K562 (cell line): ENCODE data around the gene CNTF. TPM values are rescaled to one million over a fixed set of nuclear protein-coding genes. Genes with fewer than 3 reads are reported as not detected.

Experiments
- CBX3 ChIP-seq, 2 experiments: IDR thresholded peaks; 1 replicate in 1 of 2; 2 replicates in 1 of 2; pipeline ENCODE4 v1.6.1; 2012; ENCODE audit warnings: inconsistent platforms in 2 of 2, low read length in 2 of 2, borderline replicate concordance in 1 of 2, control low read depth in 1 of 2
- CEBPB ChIP-seq: fragments of 450-650 bp; IDR thresholded peaks from 2 replicates; pipeline ENCODE4 v1.6.1; 2016; ENCODE audit warnings: missing genetic modification characterization, missing compliant biosample characterization
- CTBP1 ChIP-seq: fragments of 450-650 bp; IDR thresholded peaks from 2 replicates; pipeline ENCODE4 v1.6.1; 2016; ENCODE audit warnings: borderline replicate concordance
- DMBX1 ChIP-seq: fragments of 250-450 bp; sonication (Bioruptor Pico); IDR thresholded peaks from 2 replicates; pipeline ENCODE4 v1.8.0; 2022; ENCODE audit warnings: inconsistent platforms, mild to moderate bottlenecking, moderate library complexity, borderline replicate concordance
- ELF4 ChIP-seq: fragments of 450-650 bp; formaldehyde crosslinking; IDR thresholded peaks from 2 replicates; pipeline ENCODE4 v1.4.0; 2022; ENCODE audit warnings: missing genetic modification characterization
- HLTF ChIP-seq: fragments of 450-650 bp; IDR thresholded peaks from 2 replicates; pipeline ENCODE4 v1.6.1; 2016
- KDM1A ChIP-seq, 2 experiments: fragments of 450-650 bp; IDR thresholded peaks; 2 replicates each; pipeline ENCODE4 v1.6.1; 2016; ENCODE audit warnings: mild to moderate bottlenecking in 2 of 2
- MIER1 ChIP-seq: fragments of 450-650 bp; IDR thresholded peaks from 2 replicates; pipeline ENCODE4 v1.6.1; 2016; ENCODE audit warnings: antibody characterized with exemption, mild to moderate bottlenecking, low read depth
- NEUROD1 ChIP-seq: fragments of 150-350 bp; IDR thresholded peaks from 2 replicates; pipeline ENCODE4 v1.6.1; 2014; ENCODE audit warnings: borderline replicate concordance, low read length, low read depth; ENCODE audit not compliant: partially characterized antibody
- NFIX ChIP-seq: fragments of 250-450 bp; sonication (Bioruptor Pico); IDR thresholded peaks from 2 replicates; pipeline ENCODE4 v1.4.0; 2020; ENCODE audit warnings: low read depth, mild to moderate bottlenecking, moderate library complexity
- NONO ChIP-seq, 2 experiments: fragments of 200-400 bp in 1 of 2; fragments of 450-650 bp in 1 of 2; formaldehyde crosslinking in 1 of 2; IDR thresholded peaks; 2 replicates each; pipeline ENCODE4 v1.6.1; 2017; ENCODE audit warnings: low read depth in 2 of 2, mild to moderate bottlenecking in 2 of 2, moderate library complexity in 2 of 2, low read length in 1 of 2
- NR2C1 ChIP-seq, 2 experiments: fragments of 450-650 bp; IDR thresholded peaks; 2 replicates each; pipeline ENCODE4 v1.6.1; 2017; ENCODE audit warnings: mild to moderate bottlenecking in 2 of 2, antibody characterized with exemption in 1 of 2, inconsistent platforms in 1 of 2, missing compliant biosample characterization in 1 of 2, missing genetic modification characterization in 1 of 2
- NR3C1 ChIP-seq: sonication (generic); formaldehyde crosslinking; IDR thresholded peaks from 2 replicates; pipeline ENCODE4 v1.8.1; 2022; ENCODE audit warnings: missing genetic modification reagents
- POLR2AphosphoS2 ChIP-seq: IDR thresholded peaks from 2 replicates; pipeline ENCODE4 v1.6.1; 2012; ENCODE audit warnings: low read length, improper control_type of control experiment
- POLR2H ChIP-seq: IDR thresholded peaks from 2 replicates; pipeline ENCODE4 v1.6.1; 2016; ENCODE audit warnings: missing genetic modification characterization, low read depth, mild to moderate bottlenecking, control low read depth, missing compliant biosample characterization, moderate library complexity
- PRMT5 ChIP-seq: sonication (generic); formaldehyde crosslinking; IDR thresholded peaks from 2 replicates; pipeline ENCODE4 v1.5.0; 2020; ENCODE audit warnings: missing genetic modification reagents
- RBM14 ChIP-seq: fragments of 200-400 bp; formaldehyde crosslinking; IDR thresholded peaks from 2 replicates; pipeline ENCODE4 v1.6.1; 2018; ENCODE audit warnings: low read depth, mild to moderate bottlenecking, low read length, moderate library complexity, borderline replicate concordance; ENCODE audit not compliant: insufficient read depth
- RBM39 ChIP-seq: fragments of 200-400 bp; formaldehyde crosslinking; optimal IDR thresholded peaks from 2 replicates; pipeline ENCODE3; 2018; ENCODE audit warnings: low read depth, low read length
- SMAD4 ChIP-seq: fragments of 250-450 bp; sonication (Bioruptor Pico); conservative IDR thresholded peaks from 2 replicates; pipeline ENCODE4 v1.8.0; 2021; ENCODE audit warnings: inconsistent platforms, mild to moderate bottlenecking, moderate library complexity
- TAF1 ChIP-seq: IDR thresholded peaks from 2 replicates; pipeline ENCODE4 v1.6.1; 2011; ENCODE audit warnings: mild to moderate bottlenecking, low read length, moderate library complexity; ENCODE audit not compliant: insufficient read depth, control insufficient read depth, severe bottlenecking; ENCODE audit errors: extremely low read depth
- TAF9B ChIP-seq: fragments of 450-650 bp; IDR thresholded peaks from 2 replicates; pipeline ENCODE4 v1.6.1; 2018; ENCODE audit warnings: mild to moderate bottlenecking; ENCODE audit not compliant: partially characterized antibody
- TCFL5 ChIP-seq: fragments of 250-450 bp; sonication (Bioruptor Pico); conservative IDR thresholded peaks from 2 replicates; pipeline ENCODE4 v1.6.1; 2021; ENCODE audit warnings: mild to moderate bottlenecking, moderate library complexity, matching md5 sums
- ZC3H4 ChIP-seq: sonication (generic); formaldehyde crosslinking; IDR thresholded peaks from 2 replicates; pipeline ENCODE4 v1.9.0; 2021; ENCODE audit warnings: missing genetic modification reagents, borderline replicate concordance
- ZFP36 ChIP-seq: fragments of 150-350 bp; IDR thresholded peaks from 2 replicates; pipeline ENCODE4 v1.6.1; 2018; ENCODE audit warnings: low read length, low read depth; ENCODE audit not compliant: partially characterized antibody
- ZNF76 ChIP-seq: fragments of 250-450 bp; sonication (Bioruptor Pico); IDR thresholded peaks from 2 replicates; pipeline ENCODE4 v1.4.0; 2020; ENCODE audit warnings: mild to moderate bottlenecking, moderate library complexity, borderline replicate concordance
- polyA plus RNA-seq, 8 experiments: library from polyadenylated mRNA; depleted of rRNA in 4 of 8; stranded (reverse) in 5 of 8; unstranded in 3 of 8; fragments of >200 nt; fragmentation: Nextera tagmentation in 2 of 8; fragmentation: Illumina TruSeq in 1 of 8; extraction: Ambion mirVana in 2 of 8; extraction: Trizol in 1 of 8; gene quantifications; 2 replicates each; pipeline versions ENCODE4 v1.2.1 to v1.2.3, GENCODE V29; 2011 to 2014; ENCODE audit warnings: inconsistent platforms in 1 of 8, missing spikeins in 1 of 8
- total RNA-seq, 7 experiments: library from RNA; depleted of rRNA in 6 of 7; stranded (reverse); fragments of >200 nt in 6 of 7; fragmentation: Illumina TruSeq in 2 of 7; extraction: Trizol in 2 of 7; gene quantifications; 2 replicates each; pipeline versions ENCODE4 v1.2.1 to v1.2.3, GENCODE V29; 2011 to 2021; ENCODE audit warnings: low replicate concordance in 1 of 7
- TF ChIP-seq, protein P1 (sequence below): sonication (generic); formaldehyde crosslinking; IDR thresholded peaks from 2 replicates; pipeline ENCODE4 v1.8.0; 2022; ENCODE audit warnings: missing genetic modification reagents, mild to moderate bottlenecking, borderline replicate concordance
- TF ChIP-seq, protein P2 (sequence below): sonication (generic); formaldehyde crosslinking; IDR thresholded peaks from 2 replicates; pipeline ENCODE4 v1.4.0; 2020; ENCODE audit warnings: mild to moderate bottlenecking, missing genetic modification reagents

Gene CNTF
- total and polyA plus RNA-seq, 9 of the 15 experiments (the other 6 are each of a cell fraction or from before 2014, with no cell fraction given) = 0.17 to 5.0 (median 2.3) TPM

DNA sequence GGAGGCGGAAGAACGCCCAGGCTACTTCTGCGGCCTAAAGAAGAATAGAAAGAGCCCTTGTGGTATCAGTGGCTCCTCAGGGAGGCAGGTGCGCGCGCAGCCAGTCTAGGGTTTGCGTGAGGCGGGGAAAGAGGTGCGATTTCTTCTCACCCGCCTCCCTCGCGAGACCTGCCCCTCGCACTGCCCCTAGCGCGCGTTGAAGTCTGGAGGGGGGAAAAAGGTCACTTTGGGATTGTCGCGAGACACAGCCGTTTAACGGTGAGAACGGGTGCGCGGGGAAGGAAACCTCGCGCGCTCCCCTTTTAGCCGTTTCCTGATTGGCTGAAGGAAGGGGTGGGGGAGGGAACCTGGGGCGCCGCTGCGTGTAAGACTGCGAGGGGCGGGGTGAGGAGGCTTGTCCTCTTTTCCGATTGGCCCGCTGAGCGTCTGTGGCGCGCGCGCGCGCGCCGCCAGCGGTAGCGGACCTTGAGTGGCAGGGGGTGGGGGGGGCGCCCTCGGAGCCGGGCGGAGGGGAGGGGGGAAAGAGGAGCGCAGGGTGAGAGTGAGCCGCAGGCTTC is 43.8 kb upstream of the CNTF start, which contains the start of gene ZFP91 (continued):
- TF ChIP-seq TCFL5 (CRISPR knock-in tag) (no peak), NFIX (CRISPR knock-in tag) (no peak), NONO (IDR thresholded peaks at IDR 0.05; ENCODE audit: low read depth in 2 of 2, low read length in 1 of 2) (0 out of 4 replicates have a peak, but pooled peaks of 1 of the 2 experiments have one; percentile 19), KDM1A (IDR thresholded peaks at IDR 0.05) (no peak), POLR2H (tag) (no peak), ELF4 (CRISPR knock-in tag) (0 out of 2 replicates have a peak, but pooled peaks have one; percentile 27), ZC3H4 (CRISPR knock-in tag) (no peak), DMBX1 (CRISPR knock-in tag) (no peak), RBM14 (no peak), NEUROD1 (peak; percentile 82), NR2C1 (IDR thresholded peaks at IDR 0.05) (no peak), NR2C1 (tag; IDR thresholded peaks at IDR 0.05) (peak; percentile 48), TAF1 (peak; percentile 44), TAF9B (peak; percentile 66), CBX3 (IDR thresholded peaks at IDR 0.05; ENCODE audit: borderline replicate concordance in 1 of 2, low read length in 2 of 2) (peak in 1 of 2 experiments; percentile 15; a peak in 1 of 3 replicates), ZNF76 (no peak), ZFP36 (no peak), HLTF (no peak), NR3C1 (CRISPR knock-in tag) (no peak), PRMT5 (CRISPR knock-in tag) (no peak), RBM39 (no peak), CTBP1 (no peak), POLR2AphosphoS2 (no peak; the same call in 1 of the 2 replicates), MIER1 (no peak), CEBPB (tag) (no peak), SMAD4 (CRISPR knock-in tag) (no peak)
- TF ChIP-seq, protein P1, sequence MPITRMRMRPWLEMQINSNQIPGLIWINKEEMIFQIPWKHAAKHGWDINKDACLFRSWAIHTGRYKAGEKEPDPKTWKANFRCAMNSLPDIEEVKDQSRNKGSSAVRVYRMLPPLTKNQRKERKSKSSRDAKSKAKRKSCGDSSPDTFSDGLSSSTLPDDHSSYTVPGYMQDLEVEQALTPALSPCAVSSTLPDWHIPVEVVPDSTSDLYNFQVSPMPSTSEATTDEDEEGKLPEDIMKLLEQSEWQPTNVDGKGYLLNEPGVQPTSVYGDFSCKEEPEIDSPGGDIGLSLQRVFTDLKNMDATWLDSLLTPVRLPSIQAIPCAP (CRISPR knock-in tag) = no peak
- TF ChIP-seq, protein P2, sequence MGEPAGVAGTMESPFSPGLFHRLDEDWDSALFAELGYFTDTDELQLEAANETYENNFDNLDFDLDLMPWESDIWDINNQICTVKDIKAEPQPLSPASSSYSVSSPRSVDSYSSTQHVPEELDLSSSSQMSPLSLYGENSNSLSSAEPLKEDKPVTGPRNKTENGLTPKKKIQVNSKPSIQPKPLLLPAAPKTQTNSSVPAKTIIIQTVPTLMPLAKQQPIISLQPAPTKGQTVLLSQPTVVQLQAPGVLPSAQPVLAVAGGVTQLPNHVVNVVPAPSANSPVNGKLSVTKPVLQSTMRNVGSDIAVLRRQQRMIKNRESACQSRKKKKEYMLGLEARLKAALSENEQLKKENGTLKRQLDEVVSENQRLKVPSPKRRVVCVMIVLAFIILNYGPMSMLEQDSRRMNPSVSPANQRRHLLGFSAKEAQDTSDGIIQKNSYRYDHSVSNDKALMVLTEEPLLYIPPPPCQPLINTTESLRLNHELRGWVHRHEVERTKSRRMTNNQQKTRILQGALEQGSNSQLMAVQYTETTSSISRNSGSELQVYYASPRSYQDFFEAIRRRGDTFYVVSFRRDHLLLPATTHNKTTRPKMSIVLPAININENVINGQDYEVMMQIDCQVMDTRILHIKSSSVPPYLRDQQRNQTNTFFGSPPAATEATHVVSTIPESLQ = no peak; the same call in 1 of the 2 replicates
